GM23338 (cell line): ENCODE results near the gene SIAE. TPM values are rescaled to one million over a fixed set of nuclear protein-coding genes. Genes with fewer than 3 reads are reported as not detected.

Experiments
- ATAC-seq: fragments of 200-7000 bp; cut with Tn5 transposase; 3 replicates; pipeline ENCODE4 v1.9.1; 2020
- DNase-seq: peaks from one replicate; pipeline ENCODE4 v3.0.0-alpha.2; 2015; ENCODE audit warnings: low spot score
- H2AFZ ChIP-seq: fragments of 200-600 bp; sonication (generic); 2 replicates; pipeline ENCODE4 v1.8.0; 2016; ENCODE audit warnings: antibody characterized with exemption, mild to moderate bottlenecking, moderate library complexity
- H3F3A ChIP-seq: fragments of 200-600 bp; sonication (generic); replicated peaks from 2 replicates; pipeline ENCODE4 v1.8.0; 2017; ENCODE audit warnings: antibody characterized with exemption, mixed run types, low read depth
- H3K27ac ChIP-seq: fragments of 200-600 bp; sonication (generic); 2 replicates; pipeline ENCODE4 v1.6.1; 2016; ENCODE audit warnings: low read depth
- H3K27me3 ChIP-seq: fragments of 200-600 bp; sonication (generic); 2 replicates; pipeline ENCODE4 v1.8.0; 2016; ENCODE audit warnings: mild to moderate bottlenecking, mixed run types, moderate library complexity; ENCODE audit not compliant: insufficient read depth
- H3K36me3 ChIP-seq: fragments of 200-600 bp; sonication (generic); 2 replicates; pipeline ENCODE4 v1.8.0; 2016; ENCODE audit warnings: mild to moderate bottlenecking; ENCODE audit not compliant: insufficient read depth
- H3K4me1 ChIP-seq: fragments of 200-600 bp; sonication (generic); 2 replicates; pipeline ENCODE4 v1.8.0; 2016; ENCODE audit warnings: mild to moderate bottlenecking, moderate library complexity; ENCODE audit not compliant: insufficient read depth
- H3K4me2 ChIP-seq: fragments of 200-600 bp; sonication (generic); 2 replicates; pipeline ENCODE4 v1.7.1; 2017; ENCODE audit warnings: mixed run types
- H3K4me3 ChIP-seq: fragments of 200-600 bp; sonication (generic); 2 replicates; pipeline ENCODE4 v1.6.1; 2016; ENCODE audit warnings: mixed run types
- H3K79me2 ChIP-seq: fragments of 200-600 bp; sonication (generic); replicated peaks from 2 replicates; pipeline ENCODE4 v1.8.0; 2017; ENCODE audit warnings: mild to moderate bottlenecking; ENCODE audit not compliant: insufficient read depth
- H3K9me2 ChIP-seq: fragments of 200-600 bp; sonication (generic); 2 replicates; pipeline ENCODE4 v1.8.0; 2017; ENCODE audit not compliant: insufficient read depth
- H4K20me1 ChIP-seq: fragments of 200-600 bp; sonication (generic); replicated peaks from 2 replicates; pipeline ENCODE4 v1.8.0; 2017; ENCODE audit warnings: mild to moderate bottlenecking; ENCODE audit not compliant: insufficient read depth
- H3K27ac Mint-ChIP-seq: 2 replicates; pipeline ENCODE4 v1.8.0; 2020; ENCODE audit warnings: inconsistent platforms, mild to moderate bottlenecking, moderate library complexity, mixed read lengths
- H3K27me3 Mint-ChIP-seq: 3 replicates; pipeline ENCODE4 v1.8.0; 2022; ENCODE audit warnings: low read depth, mild to moderate bottlenecking, moderate library complexity, mixed read lengths, inconsistent platforms; ENCODE audit not compliant: insufficient read depth, poor library complexity
- H3K36me3 Mint-ChIP-seq: 3 replicates; pipeline ENCODE4 v1.8.0; 2021; ENCODE audit warnings: low read depth, mild to moderate bottlenecking, inconsistent platforms, moderate library complexity, mixed read lengths
- H3K4me1 Mint-ChIP-seq: 3 replicates; pipeline ENCODE4 v1.8.0; 2020; ENCODE audit warnings: mild to moderate bottlenecking, inconsistent platforms, mixed read lengths
- H3K4me3 Mint-ChIP-seq: 3 replicates; pipeline ENCODE4 v1.8.0; 2021; ENCODE audit warnings: moderate library complexity, mild to moderate bottlenecking, inconsistent platforms, mixed read lengths
- H3K9me3 Mint-ChIP-seq: 3 replicates; pipeline ENCODE4 v1.8.0; 2020; ENCODE audit warnings: moderate library complexity, mild to moderate bottlenecking, inconsistent platforms, mixed read lengths
- CREB1 ChIP-seq: fragments of 250-450 bp; sonication (Bioruptor Pico); IDR thresholded peaks from 2 replicates; pipeline ENCODE4 v1.5.0; 2020; ENCODE audit warnings: low read depth, mild to moderate bottlenecking, moderate library complexity
- CTCF ChIP-seq, 2 experiments: fragments of 200-600 bp in 1 of 2; sonication (generic) in 1 of 2; conservative IDR thresholded peaks; 2 replicates each; pipeline versions ENCODE4 v1.5.1 to v1.6.1; 2016 to 2017; ENCODE audit warnings: antibody characterized with exemption in 2 of 2, low read depth in 2 of 2, mild to moderate bottlenecking in 2 of 2, moderate library complexity in 1 of 2
- NANOG ChIP-seq: IDR thresholded peaks from 2 replicates; pipeline ENCODE4 v1.6.1; 2016; ENCODE audit warnings: antibody characterized with exemption, borderline replicate concordance
- STAT1 ChIP-seq: IDR thresholded peaks from one replicate; pipeline ENCODE4 v1.6.1; 2016; ENCODE audit warnings: antibody characterized with exemption; ENCODE audit not compliant: unreplicated experiment
- ZNF114 ChIP-seq: fragments of 250-450 bp; sonication (Bioruptor Pico); IDR thresholded peaks from 2 replicates; pipeline ENCODE4 v1.5.0; 2020; ENCODE audit warnings: mild to moderate bottlenecking, moderate library complexity
- ZNF331 ChIP-seq: fragments of 250-450 bp; sonication (Bioruptor Pico); IDR thresholded peaks from 2 replicates; pipeline ENCODE4 v1.5.0; 2020; ENCODE audit warnings: low read depth, mild to moderate bottlenecking, moderate library complexity
- polyA plus RNA-seq: library from polyadenylated mRNA; unstranded; fragments of >200 nt; fragmentation: Nextera tagmentation; extraction: Ambion mirVana; gene quantifications from 2 replicates; pipeline ENCODE4 v1.2.1, GENCODE V29; 2016
- total RNA-seq: library from RNA; depleted of rRNA; stranded (reverse); fragments of >200 nt; shearing (Covaris generic); gene quantifications from 2 replicates; pipeline ENCODE4 v1.2.3, GENCODE V29; 2014
- TF ChIP-seq, protein P1 (sequence below): IDR thresholded peaks from one replicate; pipeline ENCODE4 v1.6.1; 2018; ENCODE audit warnings: antibody characterized with exemption; ENCODE audit not compliant: unreplicated experiment

SIAE gene
- total and polyA plus RNA-seq, 2 experiments from 2014 or later = 1.1 to 1.7 TPM

DNA sequence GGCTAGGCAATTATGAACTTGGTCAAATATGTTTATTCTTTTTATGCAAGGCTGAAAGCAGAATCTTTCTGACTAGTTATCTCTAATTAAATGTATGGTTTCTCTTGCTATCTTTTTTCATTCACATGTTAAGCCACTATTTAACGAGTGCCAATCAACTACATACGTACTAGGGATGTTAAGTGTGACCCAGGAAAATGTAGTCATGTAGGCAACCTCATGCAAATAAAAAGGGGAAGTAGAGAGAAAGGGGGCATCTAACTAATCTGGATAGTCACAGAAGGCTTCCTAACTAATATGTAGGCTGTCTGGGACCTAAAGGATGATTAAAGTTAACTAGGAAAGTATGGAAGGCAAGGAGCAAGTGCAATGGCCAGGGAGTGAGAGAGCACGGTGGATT is 27.4 kb downstream of the SIAE start:
- no peak overlapping the region for H2AFZ ChIP-seq
- DNase-seq (no peak), ATAC-seq (no peak)
- no peak overlapping the region for H3K4me2 ChIP-seq
- H3K79me2 ChIP-seq = no peaks in the 10 kb centered on the region
- Mint-ChIP-seq H3K4me1 (peaks cover 6% of the 10 kb centered on the region; the same call in 2 of the 3 replicates), H3K36me3 (0 out of 3 replicates have a peak, but pooled peaks cover under 1% of the 10 kb centered on the region), H3K9me3 (peaks cover under 1% of the 10 kb centered on the region; the same call in 1 of the 3 replicates), H3K27ac (no peak overlapping the region), H3K4me3 (no peak overlapping the region), H3K27me3 (peaks cover 2% of the 10 kb centered on the region)
- no peaks in the 10 kb centered on the region for H3K27me3 ChIP-seq
- H3F3A ChIP-seq = no peaks in the 10 kb centered on the region
- H3K36me3 ChIP-seq = no peaks in the 10 kb centered on the region
- no peaks in the 10 kb centered on the region for H4K20me1 ChIP-seq
- no peak overlapping the region for H3K27ac ChIP-seq
- TF ChIP-seq STAT1 = no peak
- H3K4me3 ChIP-seq = no peak overlapping the region
- H3K4me1 ChIP-seq = no peaks in the 10 kb centered on the region
- no peaks in the 10 kb centered on the region for H3K9me2 ChIP-seq

DNA sequence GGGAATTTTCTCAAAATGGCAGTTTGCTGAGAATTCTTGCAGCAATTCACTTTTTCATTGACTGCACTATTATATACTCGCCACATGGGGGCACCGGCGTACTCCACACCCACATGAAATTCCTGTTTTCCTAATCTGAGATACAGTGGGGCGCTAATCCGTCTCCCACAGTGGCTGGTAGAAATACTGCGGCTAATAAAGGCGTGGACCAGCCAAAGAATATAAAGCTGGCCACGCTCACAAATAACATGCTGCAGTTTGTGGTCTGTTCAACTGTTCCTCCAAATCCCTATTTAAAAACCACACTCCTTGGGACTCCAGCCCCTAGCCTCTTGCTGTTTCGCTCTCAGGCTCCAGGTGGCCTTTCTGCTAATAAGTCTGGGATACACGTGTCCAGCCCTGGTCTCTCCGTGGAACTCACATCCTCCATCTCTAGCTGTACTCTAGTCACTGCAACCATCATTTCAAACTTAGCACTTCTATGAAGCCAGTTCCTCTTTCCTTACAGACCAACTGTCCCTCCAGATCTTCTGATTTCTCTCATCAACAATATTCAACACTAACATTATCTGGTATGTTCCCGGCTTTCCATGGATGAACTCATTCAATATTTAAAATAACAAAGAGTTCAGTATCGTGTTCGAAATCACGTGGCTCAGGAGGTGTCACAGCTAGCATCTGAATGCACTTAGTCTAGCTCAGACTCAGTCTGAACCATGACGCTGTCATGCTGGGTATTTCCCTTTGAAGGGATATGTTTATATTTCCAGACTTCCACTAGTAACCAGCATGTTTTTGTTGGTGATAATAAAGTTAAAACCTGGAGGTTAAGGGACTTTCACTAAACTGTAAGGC is 28.9 kb downstream of the SIAE start:
- no peaks in the 10 kb centered on the region for H3K79me2 ChIP-seq
- H3K27me3 ChIP-seq = no peaks in the 10 kb centered on the region
- H3F3A ChIP-seq = no peaks in the 10 kb centered on the region
- H3K4me1 ChIP-seq = no peaks in the 10 kb centered on the region
- peaks cover 5% of the 10 kb centered on the region; the same call in 1 of the 2 replicates for H3K9me2 ChIP-seq
- 0 out of 3 replicates have a peak overlapping the region, but pooled peaks have one; percentile 9 for H3K4me3 Mint-ChIP-seq
- peaks cover 2% of the 10 kb centered on the region for H3K27me3 Mint-ChIP-seq
- H3K4me2 ChIP-seq = 0 out of 2 replicates have a peak overlapping the region, but pooled peaks have one; percentile 28
- H3K4me1 Mint-ChIP-seq = peaks cover 6% of the 10 kb centered on the region; the same call in 2 of the 3 replicates
- no peaks in the 10 kb centered on the region for H4K20me1 ChIP-seq
- TF ChIP-seq STAT1 (no peak), CTCF (conservative IDR thresholded peaks at IDR 0.05; ENCODE audit: low read depth in 2 of 2) (peak; percentile 83 to 88)
- no peak overlapping the region for H3K27ac ChIP-seq
- H3K36me3 Mint-ChIP-seq = peaks cover 8% of the 10 kb centered on the region; the same call in 1 of the 3 replicates
- no peak overlapping the region for H3K27ac Mint-ChIP-seq
- H3K36me3 ChIP-seq = no peaks in the 10 kb centered on the region
- peaks cover 6% of the 10 kb centered on the region; the same call in 1 of the 3 replicates for H3K9me3 Mint-ChIP-seq
- DNase-seq (peak; percentile 89), ATAC-seq (peak; percentile 81)
- no peak overlapping the region for H3K4me3 ChIP-seq
- H2AFZ ChIP-seq = peak overlapping the region; percentile 26; the same call in 1 of the 2 replicates

DNA sequence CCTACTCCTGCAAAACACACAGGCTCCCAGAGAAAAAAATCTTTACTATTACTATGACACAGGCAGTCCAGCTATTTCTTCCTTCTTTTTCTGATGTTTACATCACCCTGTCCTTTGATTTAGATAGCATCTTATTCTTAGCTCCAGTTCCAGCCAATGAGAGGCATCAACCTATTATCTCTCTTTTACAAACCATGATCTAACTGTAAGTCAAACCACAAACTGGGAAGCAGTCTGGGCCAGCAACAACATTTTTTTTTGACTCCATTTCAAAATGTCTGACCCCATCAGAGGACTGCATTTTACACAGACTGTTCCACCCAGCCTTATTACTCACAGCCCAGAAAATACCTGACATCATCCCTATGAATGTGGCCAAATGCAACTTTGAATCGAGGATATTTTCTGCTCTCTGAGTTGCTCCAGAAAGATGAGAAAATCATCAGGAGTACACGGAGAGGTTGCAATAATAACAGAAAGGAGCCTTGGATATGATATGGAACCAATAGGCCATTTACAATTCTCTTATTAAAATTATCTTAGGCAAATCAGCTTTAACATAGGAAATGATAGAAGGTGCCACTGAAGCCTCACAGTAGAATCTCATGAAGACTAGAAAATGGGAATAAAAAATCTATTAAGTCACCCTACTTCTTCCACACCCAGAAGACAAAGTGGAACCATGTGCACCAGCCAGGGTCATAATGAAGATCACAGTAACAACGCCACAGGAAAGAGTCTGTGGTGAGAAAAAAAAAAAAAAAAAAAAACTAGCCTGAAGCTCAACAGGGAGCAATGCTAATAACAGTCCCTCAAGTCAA is 29.7 kb downstream of the SIAE start:
- Histone ChIP-seq H3K79me2 (no peaks in the 10 kb centered on the region), H3K4me2 (no peak overlapping the region), H4K20me1 (no peaks in the 10 kb centered on the region), H3F3A (no peaks in the 10 kb centered on the region), H2AFZ (no peak overlapping the region), H3K27ac (no peak overlapping the region), H3K4me3 (no peak overlapping the region), H3K4me1 (no peaks in the 10 kb centered on the region), H3K9me2 (peaks cover 11% of the 10 kb centered on the region; the same call in 1 of the 2 replicates), H3K36me3 (no peaks in the 10 kb centered on the region), H3K27me3 (no peaks in the 10 kb centered on the region)
- ATAC-seq (no peak), DNase-seq (no peak)
- H3K9me3 Mint-ChIP-seq = peaks cover 6% of the 10 kb centered on the region; the same call in 1 of the 3 replicates
- H3K27ac Mint-ChIP-seq = no peak overlapping the region
- peaks cover 6% of the 10 kb centered on the region; the same call in 2 of the 3 replicates for H3K4me1 Mint-ChIP-seq
- peaks cover 4% of the 10 kb centered on the region for H3K27me3 Mint-ChIP-seq
- peaks cover 12% of the 10 kb centered on the region; the same call in 2 of the 3 replicates for H3K36me3 Mint-ChIP-seq
- no peak overlapping the region for H3K4me3 Mint-ChIP-seq
- TF ChIP-seq ZNF331 (no peak), NANOG (no peak), ZNF114 (CRISPR knock-in tag) (no peak), CTCF (conservative IDR thresholded peaks at IDR 0.05; ENCODE audit: low read depth in 2 of 2) (no peak), CREB1 (CRISPR knock-in tag) (no peak)
- TF ChIP-seq, protein P1, sequence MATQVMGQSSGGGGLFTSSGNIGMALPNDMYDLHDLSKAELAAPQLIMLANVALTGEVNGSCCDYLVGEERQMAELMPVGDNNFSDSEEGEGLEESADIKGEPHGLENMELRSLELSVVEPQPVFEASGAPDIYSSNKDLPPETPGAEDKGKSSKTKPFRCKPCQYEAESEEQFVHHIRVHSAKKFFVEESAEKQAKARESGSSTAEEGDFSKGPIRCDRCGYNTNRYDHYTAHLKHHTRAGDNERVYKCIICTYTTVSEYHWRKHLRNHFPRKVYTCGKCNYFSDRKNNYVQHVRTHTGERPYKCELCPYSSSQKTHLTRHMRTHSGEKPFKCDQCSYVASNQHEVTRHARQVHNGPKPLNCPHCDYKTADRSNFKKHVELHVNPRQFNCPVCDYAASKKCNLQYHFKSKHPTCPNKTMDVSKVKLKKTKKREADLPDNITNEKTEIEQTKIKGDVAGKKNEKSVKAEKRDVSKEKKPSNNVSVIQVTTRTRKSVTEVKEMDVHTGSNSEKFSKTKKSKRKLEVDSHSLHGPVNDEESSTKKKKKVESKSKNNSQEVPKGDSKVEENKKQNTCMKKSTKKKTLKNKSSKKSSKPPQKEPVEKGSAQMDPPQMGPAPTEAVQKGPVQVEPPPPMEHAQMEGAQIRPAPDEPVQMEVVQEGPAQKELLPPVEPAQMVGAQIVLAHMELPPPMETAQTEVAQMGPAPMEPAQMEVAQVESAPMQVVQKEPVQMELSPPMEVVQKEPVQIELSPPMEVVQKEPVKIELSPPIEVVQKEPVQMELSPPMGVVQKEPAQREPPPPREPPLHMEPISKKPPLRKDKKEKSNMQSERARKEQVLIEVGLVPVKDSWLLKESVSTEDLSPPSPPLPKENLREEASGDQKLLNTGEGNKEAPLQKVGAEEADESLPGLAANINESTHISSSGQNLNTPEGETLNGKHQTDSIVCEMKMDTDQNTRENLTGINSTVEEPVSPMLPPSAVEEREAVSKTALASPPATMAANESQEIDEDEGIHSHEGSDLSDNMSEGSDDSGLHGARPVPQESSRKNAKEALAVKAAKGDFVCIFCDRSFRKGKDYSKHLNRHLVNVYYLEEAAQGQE = no peak
